ENCODE measurements around the gene TRPM3. TPM values are rescaled to one million over a fixed set of nuclear protein-coding genes. Genes with fewer than 3 reads are reported as not detected.
A peak's percentile ranks its signal among the peaks of the same experiment; 100 is the strongest.

The TRPM3 gene
- total RNA-seq, 1 experiment from 2014 or later = not detected

DNA sequence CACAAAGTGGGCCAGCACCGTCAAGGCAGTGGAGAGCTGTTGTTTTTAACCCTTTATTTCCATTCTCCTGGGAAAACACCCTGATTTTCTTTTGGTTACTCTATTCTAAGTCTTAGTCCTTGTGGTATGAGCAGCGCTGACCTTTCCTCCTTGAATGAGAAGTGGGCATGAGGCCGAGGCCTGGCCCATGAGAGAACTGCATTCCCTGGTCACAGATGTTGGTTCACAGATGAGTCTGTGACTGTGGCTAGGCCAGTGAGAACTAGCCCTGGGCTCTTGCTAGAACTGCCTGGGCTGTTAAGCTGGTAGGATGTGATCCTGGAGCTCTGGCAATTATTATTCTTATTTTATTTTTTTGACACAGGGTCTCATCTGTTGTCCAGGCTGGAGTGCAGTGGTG, 635.3 kb downstream of the TRPM3 start:
- TF ChIP-seq CTCF (IDR thresholded peaks at IDR 0.05; ENCODE audit: unreplicated experiment) = no peak
- intact Hi-C loops (cut with micrococcal nuclease; ENCODE audit: unreplicated experiment) = no loop called here
- no TSS peak for BruUV-seq (replicated peaks)
- Mint-ChIP-seq H3K4me3 (ENCODE audit: low read depth, unreplicated experiment) (no peak overlapping the region), H3K27ac (ENCODE audit: unreplicated experiment) (no peak overlapping the region), H3K9me3 (ENCODE audit: low read depth, unreplicated experiment) (no peaks in the 10 kb centered on the region), H3K36me3 (ENCODE audit: insufficient read depth, unreplicated experiment) (no peaks in the 10 kb centered on the region), H3K4me1 (ENCODE audit: low read depth, unreplicated experiment) (peaks cover 3% of the 10 kb centered on the region), H3K27me3 (ENCODE audit: unreplicated experiment) (no peaks in the 10 kb centered on the region)
- DNase-seq = no peak
- CTCF ChIA-PET = no interaction called here

- DNase-seq = no peak
- Mint-ChIP-seq H3K9me3 (ENCODE audit: low read depth, unreplicated experiment) (no peaks in the 10 kb centered on the region), H3K27ac (ENCODE audit: unreplicated experiment) (no peak overlapping the region), H3K4me1 (ENCODE audit: low read depth, unreplicated experiment) (peaks cover 11% of the 10 kb centered on the region), H3K36me3 (ENCODE audit: insufficient read depth, unreplicated experiment) (no peaks in the 10 kb centered on the region), H3K27me3 (ENCODE audit: unreplicated experiment) (no peaks in the 10 kb centered on the region), H3K4me3 (ENCODE audit: low read depth, unreplicated experiment) (no peak overlapping the region)
- intact Hi-C loops (cut with micrococcal nuclease; ENCODE audit: unreplicated experiment) = loop anchor here (2.0 kb wide), 2 partner anchors 65 to 145 kb away; no protein-coding TSS in a partner anchor
- CTCF ChIA-PET = interaction anchor here (1.4 to 1.6 kb wide), 2 partner anchors 66 to 117 kb away, joined by 5 to 10 read pairs; no protein-coding TSS in a partner anchor
- no TSS peak for BruUV-seq (replicated peaks)
- no peak for TF ChIP-seq CTCF (IDR thresholded peaks at IDR 0.05; ENCODE audit: unreplicated experiment)
Observed at GRCh38 chr9:70485273-70485858, 636.1 kb downstream of the TRPM3 start.

GRCh38 chr9:70484232-70485130, 636.9 kb downstream of the TRPM3 start:
- TF ChIP-seq CTCF (IDR thresholded peaks at IDR 0.05; ENCODE audit: unreplicated experiment) = peak; percentile 37
- BruUV-seq (replicated peaks) = no TSS peak
- no peaks in the 10 kb centered on the region for H3K9me3 Mint-ChIP-seq (ENCODE audit: low read depth, unreplicated experiment)
- intact Hi-C loops (cut with micrococcal nuclease; ENCODE audit: unreplicated experiment) = loop anchor here (2.0 to 5.0 kb wide), 4 partner anchors 64 to 144 kb away; partner anchors contain the start of gene KLF9
- peak; percentile 24 for DNase-seq
- H3K4me3 Mint-ChIP-seq (ENCODE audit: low read depth, unreplicated experiment) = no peak overlapping the region
- peaks cover 19% of the 10 kb centered on the region for H3K4me1 Mint-ChIP-seq (ENCODE audit: low read depth, unreplicated experiment)
- H3K27ac Mint-ChIP-seq (ENCODE audit: unreplicated experiment) = no peak overlapping the region
- CTCF ChIA-PET = interaction anchor here (0.6 to 1.6 kb wide), 5 partner anchors 43 to 118 kb away, joined by 3 to 10 read pairs (median 4); partner anchors contain the start of gene KLF9
- H3K36me3 Mint-ChIP-seq (ENCODE audit: insufficient read depth, unreplicated experiment) = no peaks in the 10 kb centered on the region
- no peaks in the 10 kb centered on the region for H3K27me3 Mint-ChIP-seq (ENCODE audit: unreplicated experiment)

GRCh38 chr9:70481471-70481870, 640.0 kb downstream of the TRPM3 start:
- H3K27ac Mint-ChIP-seq (ENCODE audit: unreplicated experiment) = no peak overlapping the region
- H3K9me3 Mint-ChIP-seq (ENCODE audit: low read depth, unreplicated experiment) = no peaks in the 10 kb centered on the region
- intact Hi-C loops (cut with micrococcal nuclease; ENCODE audit: unreplicated experiment) = loop anchor here (5.0 kb wide), 2 partner anchors 69 to 121 kb away; partner anchors contain the start of gene KLF9
- CTCF ChIA-PET = no interaction called here
- no peaks in the 10 kb centered on the region for H3K36me3 Mint-ChIP-seq (ENCODE audit: insufficient read depth, unreplicated experiment)
- no peak for DNase-seq
- H3K27me3 Mint-ChIP-seq (ENCODE audit: unreplicated experiment) = no peaks in the 10 kb centered on the region
- BruUV-seq (replicated peaks) = no TSS peak
- no peak overlapping the region for H3K4me3 Mint-ChIP-seq (ENCODE audit: low read depth, unreplicated experiment)
- H3K4me1 Mint-ChIP-seq (ENCODE audit: low read depth, unreplicated experiment) = peaks cover 19% of the 10 kb centered on the region
- no peak for TF ChIP-seq CTCF (IDR thresholded peaks at IDR 0.05; ENCODE audit: unreplicated experiment)
